ENCODE results near the gene TMOD2.
A peak's percentile ranks its signal among the peaks of the same experiment; 100 is the strongest.
"Not testable (repeated sequence)": the region's sequence is repeated elsewhere in the genome, so short reads cannot be mapped to it uniquely, and the experiment has no call there.

Gene TMOD2

DNA sequence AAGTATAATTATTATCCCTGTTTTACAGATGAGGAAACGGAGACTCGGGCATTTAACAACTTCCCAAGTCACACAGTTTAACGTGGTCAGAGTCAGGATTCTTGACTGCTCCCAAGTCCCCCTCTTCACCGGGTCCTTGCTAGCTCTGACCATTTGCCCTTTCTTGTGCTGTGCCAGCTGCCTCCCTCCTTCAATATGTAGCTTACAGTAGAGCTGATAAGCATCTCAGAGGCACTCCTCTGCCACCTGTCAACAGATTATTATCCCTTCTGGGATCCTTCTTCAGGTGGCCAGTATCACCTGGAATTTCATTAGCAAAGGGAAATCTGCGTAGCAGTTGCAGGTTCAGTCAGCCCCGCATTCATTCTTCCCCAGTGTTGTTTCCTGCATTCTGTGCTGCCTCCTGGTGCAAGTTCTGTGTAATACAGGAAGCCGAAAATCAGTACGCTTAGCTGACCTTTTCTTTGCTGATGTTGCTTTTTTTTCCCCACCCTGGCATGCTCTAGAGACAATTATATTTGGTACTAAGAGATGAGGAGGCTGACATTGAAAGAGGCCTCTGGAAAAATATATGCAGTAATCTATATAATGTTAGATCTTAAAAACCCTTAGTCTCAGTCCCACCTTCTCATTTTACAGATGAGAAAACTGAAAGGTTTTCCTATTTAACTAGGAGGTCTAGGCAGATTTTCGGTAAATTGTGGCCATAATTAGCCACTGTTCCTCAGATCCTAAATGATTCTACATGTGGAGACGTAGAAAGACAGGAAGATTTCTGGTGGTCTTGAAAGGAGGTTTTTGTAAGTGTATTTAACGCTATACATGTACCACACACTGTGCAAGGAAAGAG, 24.8 kb downstream of the TMOD2 start:
- DNase-seq = no peak

DNA sequence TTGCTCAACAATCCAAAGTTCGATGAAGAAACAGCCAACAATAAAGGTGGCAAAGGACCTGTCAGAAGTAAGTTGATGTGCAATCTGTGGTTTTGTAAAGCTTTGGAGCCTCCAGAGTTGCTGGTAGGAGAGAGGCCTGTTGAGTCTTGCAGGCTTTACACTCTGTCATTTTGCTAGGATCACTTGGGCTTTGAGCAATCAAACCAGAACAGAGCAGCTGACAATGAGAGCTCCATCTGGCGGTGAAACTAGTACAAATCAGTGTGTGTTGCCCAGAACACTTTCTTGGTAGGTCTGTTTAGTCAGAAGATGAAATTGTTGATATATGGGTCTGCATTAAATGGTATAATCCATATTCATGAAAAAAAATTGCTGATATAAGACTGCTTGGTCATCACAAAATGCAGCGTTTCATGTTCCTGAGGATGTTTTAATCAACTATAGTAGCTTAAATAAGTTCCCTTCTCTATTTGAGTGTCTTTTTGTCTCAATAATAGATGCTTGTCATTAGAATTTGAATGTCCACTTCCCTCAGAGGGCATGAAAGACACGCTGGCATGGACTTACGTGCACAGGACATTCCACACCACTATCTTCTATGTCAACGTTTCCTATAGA, 25.7 kb downstream of the TMOD2 start:
- DNase-seq = peak; percentile 28

DNA sequence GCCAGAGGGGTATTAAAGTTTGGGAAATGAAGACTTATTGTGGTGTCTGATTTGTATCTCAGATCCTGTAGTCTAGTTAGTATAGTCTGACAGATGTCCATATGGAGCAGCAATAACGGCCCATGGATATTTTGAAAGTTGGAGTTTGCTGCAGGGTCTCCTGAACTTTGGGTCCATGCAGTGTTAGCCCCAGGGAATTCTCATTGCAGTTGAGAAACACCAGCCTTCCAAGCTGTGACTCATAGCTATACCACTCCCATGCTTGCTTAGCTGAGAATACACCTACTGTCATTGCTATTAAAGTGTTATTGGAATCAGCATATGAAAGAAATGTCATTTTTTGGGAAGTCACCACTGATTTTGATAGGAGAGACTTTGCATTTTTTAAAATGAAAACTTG, 29.2 kb downstream of the TMOD2 start:
- no peak for DNase-seq

- DNase-seq = no peak
These were observed 30.1 kb downstream of the TMOD2 start for GRCh38 chr15:51781506-51781905.

GRCh38 chr15:51782357-51782896, 31.0 kb downstream of the TMOD2 start:
- DNase-seq = no peak

- no peak for DNase-seq
These were observed 32.6 kb downstream of the TMOD2 start for GRCh38 chr15:51783967-51784366.

GRCh38 chr15:51787130-51787529, 35.7 kb downstream of the TMOD2 start:
- not testable (repeated sequence) for DNase-seq

DNA sequence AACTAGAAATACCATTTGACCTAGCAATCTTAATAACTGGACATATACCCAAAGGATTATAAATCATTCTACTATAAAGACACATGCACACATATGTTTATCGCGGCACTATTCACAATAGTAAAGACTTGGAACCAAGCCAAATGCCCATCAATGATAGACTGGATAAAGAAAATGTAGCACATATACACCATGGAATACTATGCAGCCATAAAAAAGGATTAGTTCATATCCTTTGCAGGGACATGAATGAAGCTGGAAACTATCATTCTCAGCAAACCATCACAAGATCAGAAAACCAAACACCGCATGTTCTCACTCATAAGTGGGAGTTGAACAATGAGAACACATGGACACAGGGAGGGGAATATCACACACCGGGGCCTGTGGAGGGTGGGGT, 41.1 kb downstream of the TMOD2 start:
- DNase-seq = not testable (repeated sequence)

- DNase-seq = no peak
These were observed 42.3 kb downstream of the TMOD2 start for GRCh38 chr15:51793521-51794305.

- DNase-seq = no peak
These were observed 45.5 kb downstream of the TMOD2 start for GRCh38 chr15:51796847-51797401.

- no peak for DNase-seq
These were observed 46.9 kb downstream of the TMOD2 start for GRCh38 chr15:51798281-51798680.

- DNase-seq = no peak
These were observed 48.2 kb downstream of the TMOD2 start for GRCh38 chr15:51799282-51800252.

GRCh38 chr15:51801391-51801835, 50.0 kb downstream of the TMOD2 start:
- no peak for DNase-seq

GRCh38 chr15:51802593-51802992, 51.2 kb downstream of the TMOD2 start:
- DNase-seq = no peak

DNA sequence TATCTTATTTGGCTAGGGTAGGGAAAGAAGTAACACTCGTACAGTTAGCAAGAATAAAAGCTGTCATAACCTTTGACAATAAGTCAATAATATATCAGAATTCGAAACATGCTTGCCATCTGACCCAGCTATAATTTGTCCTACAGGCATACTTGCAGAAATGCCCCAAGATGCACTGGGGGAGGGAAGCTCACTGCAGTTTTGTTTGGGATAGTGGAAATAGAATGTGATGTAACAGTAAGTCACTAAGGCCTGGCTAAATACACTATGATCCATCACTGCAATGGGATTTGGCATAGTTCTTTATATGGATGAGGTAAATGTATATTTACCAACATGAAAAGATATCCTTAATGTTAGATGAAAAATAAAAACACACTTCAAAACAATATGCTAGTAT, 52.6 kb downstream of the TMOD2 start:
- no peak for DNase-seq

GRCh38 chr15:51806123-51806522, 54.7 kb downstream of the TMOD2 start:
- no peak for DNase-seq

DNA sequence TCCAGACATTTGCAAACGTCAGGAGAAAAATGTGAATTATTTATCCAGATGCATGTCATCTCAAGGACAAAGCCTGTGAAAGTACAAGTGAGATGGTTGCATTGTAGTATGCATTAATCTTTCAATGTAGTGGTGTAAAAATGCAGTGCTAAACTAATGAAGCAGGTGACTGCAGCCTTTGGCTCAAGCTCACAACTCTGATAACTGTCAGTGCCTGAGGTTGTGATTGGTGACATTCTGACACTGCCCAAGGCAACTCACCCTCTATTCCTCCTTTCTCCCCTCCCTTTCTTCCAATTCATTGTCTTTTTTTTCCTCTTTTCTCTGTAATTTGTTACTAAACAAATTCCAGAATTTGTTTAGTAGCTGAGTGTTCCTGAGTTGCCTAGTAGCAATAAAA, 58.1 kb downstream of the TMOD2 start:
- no peak for DNase-seq

DNA sequence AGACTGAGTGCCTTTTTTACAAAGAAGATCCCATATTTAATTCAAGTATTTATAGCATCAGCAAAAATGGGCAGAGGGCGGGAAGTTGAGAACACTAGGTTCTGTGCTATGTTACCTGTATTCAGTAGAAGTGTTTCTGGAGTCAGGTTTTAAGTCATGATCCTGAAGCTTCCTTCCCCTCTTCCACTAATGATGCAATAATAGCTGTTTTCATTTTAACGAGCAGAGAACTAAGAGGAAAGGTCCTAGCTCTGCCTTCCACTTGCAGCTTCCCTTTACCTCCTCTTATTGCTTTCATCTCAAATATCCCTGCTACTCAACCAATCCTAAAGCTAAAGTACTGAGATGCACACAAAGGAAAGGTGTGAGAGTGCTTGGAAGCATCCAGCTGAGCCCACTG, 61.2 kb downstream of the TMOD2 start:
- no peak for DNase-seq

- no peak for DNase-seq
These were observed 63.2 kb downstream of the TMOD2 start for GRCh38 chr15:51814606-51815005.

DNA sequence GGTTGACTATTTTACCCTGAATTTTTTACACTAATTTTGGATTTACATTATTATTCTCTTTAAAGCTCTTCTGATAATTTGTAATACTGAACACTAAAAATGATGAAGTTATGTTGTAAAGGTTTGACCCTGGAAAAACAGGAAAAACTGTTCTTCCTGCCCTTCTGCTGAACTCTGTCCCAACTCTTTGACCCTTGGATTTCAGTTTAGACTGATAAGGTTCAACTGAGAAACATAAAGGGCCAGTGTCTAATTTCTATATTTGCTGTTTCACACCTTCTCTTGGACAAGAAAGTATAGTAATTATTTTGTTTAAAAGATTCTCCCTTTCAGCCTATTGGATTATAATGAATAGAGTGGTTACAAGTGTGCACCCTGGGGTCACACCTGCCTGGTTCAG, 65.2 kb downstream of the TMOD2 start:
- no peak for DNase-seq

DNA sequence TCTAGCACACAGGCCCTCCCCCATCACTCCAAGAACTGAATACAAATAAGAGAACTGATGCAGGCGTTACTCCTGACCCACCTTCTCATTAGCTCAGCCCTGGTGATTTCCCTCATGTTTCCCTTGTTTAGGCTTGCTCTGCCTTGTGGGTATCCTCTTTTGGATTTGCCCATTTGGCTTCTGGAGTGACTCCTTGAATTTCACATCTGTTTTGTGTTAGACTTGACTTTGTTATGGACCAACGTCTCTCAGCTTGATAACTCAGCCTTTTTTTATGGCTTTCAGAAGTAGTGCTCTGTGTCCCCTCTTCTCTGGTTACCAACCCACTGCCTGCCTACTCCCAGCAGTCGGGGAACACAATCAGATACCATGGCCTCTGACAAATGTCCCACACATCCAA, 66.8 kb downstream of the TMOD2 start:
- no peak for DNase-seq

GRCh38 chr15:51825698-51826097, 74.3 kb downstream of the TMOD2 start:
- no peak for DNase-seq
